Measurements from ENCODE around the gene CFAP298. TPM values are rescaled to one million over a fixed set of nuclear protein-coding genes. Genes with fewer than 3 reads are reported as not detected.
"Not testable (repeated sequence)": the region's sequence is repeated elsewhere in the genome, so short reads cannot be mapped to it uniquely, and the experiment has no call there.

Gene CFAP298
- total RNA-seq, 6 experiments from 2014 or later: 27.5 to 45.5 (median 33.1) TPM

DNA sequence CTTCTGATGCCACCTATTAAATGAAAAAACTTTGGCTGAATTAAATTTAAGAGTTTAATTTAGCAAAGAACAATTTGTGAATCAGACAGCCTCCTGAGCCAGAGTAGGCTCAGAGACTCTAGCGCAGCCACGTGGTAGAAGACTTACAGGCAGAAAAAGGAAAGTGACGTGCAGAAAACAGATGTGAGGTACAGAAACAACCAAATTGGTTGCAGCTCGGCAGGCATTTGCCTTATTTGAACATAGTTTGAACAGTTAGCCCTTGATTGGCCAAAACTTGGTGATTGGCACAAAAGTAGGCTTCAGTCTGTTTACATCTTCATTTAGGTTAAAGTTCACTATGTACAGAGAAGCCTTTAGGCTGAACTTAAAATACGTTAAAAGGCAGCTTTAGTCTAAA, 49.8 kb downstream of the CFAP298 start:
- Mint-ChIP-seq H3K36me3 (ENCODE audit: low read depth) (peaks cover 23% of the 10 kb centered on the region), H3K4me3 (no peak overlapping the region), H3K9me3 (peaks cover 19% of the 10 kb centered on the region), H3K27ac (peak overlapping the region; percentile 57), H3K27me3 (ENCODE audit: insufficient read depth) (no peaks in the 10 kb centered on the region; the same call in 1 of the 2 replicates), H3K4me1 (ENCODE audit: low read depth) (peaks cover 21% of the 10 kb centered on the region)
- DNase-seq: peak; percentile 71
- TF ChIP-seq, protein P1, sequence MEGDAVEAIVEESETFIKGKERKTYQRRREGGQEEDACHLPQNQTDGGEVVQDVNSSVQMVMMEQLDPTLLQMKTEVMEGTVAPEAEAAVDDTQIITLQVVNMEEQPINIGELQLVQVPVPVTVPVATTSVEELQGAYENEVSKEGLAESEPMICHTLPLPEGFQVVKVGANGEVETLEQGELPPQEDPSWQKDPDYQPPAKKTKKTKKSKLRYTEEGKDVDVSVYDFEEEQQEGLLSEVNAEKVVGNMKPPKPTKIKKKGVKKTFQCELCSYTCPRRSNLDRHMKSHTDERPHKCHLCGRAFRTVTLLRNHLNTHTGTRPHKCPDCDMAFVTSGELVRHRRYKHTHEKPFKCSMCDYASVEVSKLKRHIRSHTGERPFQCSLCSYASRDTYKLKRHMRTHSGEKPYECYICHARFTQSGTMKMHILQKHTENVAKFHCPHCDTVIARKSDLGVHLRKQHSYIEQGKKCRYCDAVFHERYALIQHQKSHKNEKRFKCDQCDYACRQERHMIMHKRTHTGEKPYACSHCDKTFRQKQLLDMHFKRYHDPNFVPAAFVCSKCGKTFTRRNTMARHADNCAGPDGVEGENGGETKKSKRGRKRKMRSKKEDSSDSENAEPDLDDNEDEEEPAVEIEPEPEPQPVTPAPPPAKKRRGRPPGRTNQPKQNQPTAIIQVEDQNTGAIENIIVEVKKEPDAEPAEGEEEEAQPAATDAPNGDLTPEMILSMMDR (IDR thresholded peaks at IDR 0.05): peak; percentile 76

DNA sequence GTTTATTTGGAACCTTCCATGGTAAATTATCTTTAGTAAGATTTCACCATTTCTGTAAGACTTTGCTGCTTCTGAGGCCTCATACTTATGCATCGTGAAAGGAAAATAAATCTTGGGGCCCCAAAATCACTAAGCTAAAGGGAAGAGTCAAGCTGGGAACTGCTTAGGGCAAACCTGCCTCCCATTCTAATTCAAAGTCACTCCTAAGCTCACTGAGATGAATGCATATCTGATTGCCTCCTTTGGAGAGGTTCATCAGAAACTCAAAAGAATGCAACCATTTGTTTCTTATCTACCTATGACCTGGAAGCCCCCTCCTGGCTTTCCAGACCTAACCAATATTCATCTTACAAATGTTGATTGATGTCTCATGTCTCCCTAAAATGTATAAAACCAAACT, 50.7 kb downstream of the CFAP298 start:
- DNase-seq; H3K4me3 Mint-ChIP-seq; H3K27ac Mint-ChIP-seq; H3K27me3 Mint-ChIP-seq (ENCODE audit: insufficient read depth): not testable (repeated sequence)
- Mint-ChIP-seq H3K36me3 (ENCODE audit: low read depth) (peaks cover 18% of the 10 kb centered on the region), H3K9me3 (peaks cover 19% of the 10 kb centered on the region), H3K4me1 (ENCODE audit: low read depth) (peaks cover 18% of the 10 kb centered on the region)

DNA sequence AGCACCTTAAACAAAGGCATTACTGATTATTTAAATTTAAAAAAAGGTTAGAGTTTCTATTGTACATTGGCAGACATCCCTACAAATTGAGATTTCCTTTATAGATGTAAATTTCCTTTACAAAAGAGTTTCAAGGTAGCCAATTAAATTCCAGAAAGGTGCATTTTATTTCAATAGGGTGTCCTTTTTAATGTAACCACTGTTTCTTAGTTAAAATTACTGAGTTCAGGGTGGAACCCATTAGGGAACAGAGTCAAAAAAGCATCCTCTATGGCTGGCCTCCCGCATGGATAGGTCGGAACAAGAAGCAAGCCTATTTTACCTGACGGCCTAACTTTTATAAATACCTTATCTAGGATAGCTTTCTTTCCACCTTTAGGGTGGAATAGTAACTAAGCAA, 51.3 kb downstream of the CFAP298 start:
- Mint-ChIP-seq H3K4me3 (no peak overlapping the region), H3K36me3 (ENCODE audit: low read depth) (peaks cover 16% of the 10 kb centered on the region), H3K27ac (no peak overlapping the region), H3K27me3 (ENCODE audit: insufficient read depth) (no peaks in the 10 kb centered on the region; the same call in 1 of the 2 replicates), H3K4me1 (ENCODE audit: low read depth) (peaks cover 17% of the 10 kb centered on the region), H3K9me3 (peaks cover 17% of the 10 kb centered on the region)
- TF ChIP-seq, protein P1 (IDR thresholded peaks at IDR 0.05): no peak
- no peak for DNase-seq

DNA sequence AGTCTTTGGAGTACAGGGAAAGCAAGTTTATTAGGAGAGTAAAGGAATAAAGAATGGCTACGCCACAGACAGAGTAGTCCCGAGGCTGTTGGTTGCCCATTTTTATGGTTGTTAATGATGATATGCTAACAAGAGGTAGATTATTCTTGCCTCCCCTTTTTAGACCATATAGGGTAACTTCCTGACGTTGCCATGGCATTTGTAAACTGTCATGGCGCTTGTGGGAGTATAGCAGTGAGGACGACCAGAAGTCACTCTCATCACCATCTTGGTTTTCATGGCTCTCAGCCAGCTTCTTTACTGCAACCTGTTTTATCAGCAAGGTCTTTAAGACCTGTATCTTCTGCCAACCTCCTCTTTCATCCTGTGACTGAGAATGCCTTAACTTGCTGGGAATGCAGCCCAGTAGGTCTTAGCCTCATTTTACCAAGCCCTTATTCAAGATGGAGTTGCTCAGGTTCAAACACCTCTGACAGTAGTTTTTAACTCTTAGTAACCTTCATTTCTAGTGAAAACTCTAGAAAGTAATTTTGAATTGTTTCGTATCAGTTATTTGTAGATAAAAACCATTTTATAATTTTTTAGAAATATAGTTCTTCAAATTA, 53.1 kb downstream of the CFAP298 start:
- Mint-ChIP-seq H3K4me3 (no peak overlapping the region), H3K4me1 (ENCODE audit: low read depth) (peaks cover 15% of the 10 kb centered on the region), H3K27me3 (ENCODE audit: insufficient read depth) (no peaks in the 10 kb centered on the region; the same call in none of the 2 replicates)

DNA sequence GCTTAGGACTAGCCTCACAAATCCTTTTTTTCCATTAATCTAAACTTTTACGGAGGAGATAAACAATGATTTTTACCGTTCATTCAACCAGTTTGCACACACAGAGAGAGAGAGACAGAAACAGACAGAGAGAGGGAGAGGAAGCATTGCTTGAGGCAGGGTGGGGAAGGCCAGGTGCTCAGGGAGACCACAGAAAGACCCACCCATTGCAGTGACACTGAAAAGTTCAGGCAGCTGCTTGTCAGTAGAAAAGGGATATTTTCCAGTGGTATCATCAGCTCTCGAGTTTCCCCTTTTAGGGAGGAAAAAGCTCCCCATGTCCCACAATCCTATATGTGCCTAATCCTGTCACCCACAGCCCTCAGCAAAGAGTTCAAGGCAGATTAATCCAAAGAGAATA, 54.1 kb downstream of the CFAP298 start:
- DNase-seq: no peak
- Mint-ChIP-seq H3K9me3 (no peaks in the 10 kb centered on the region), H3K27me3 (ENCODE audit: insufficient read depth) (no peaks in the 10 kb centered on the region; the same call in none of the 2 replicates), H3K36me3 (ENCODE audit: low read depth) (no peaks in the 10 kb centered on the region), H3K27ac (no peak overlapping the region), H3K4me3 (no peak overlapping the region), H3K4me1 (ENCODE audit: low read depth) (peaks cover 15% of the 10 kb centered on the region)
- TF ChIP-seq, protein P1 (IDR thresholded peaks at IDR 0.05): no peak

More for the DNA sequence above, 53.1 kb downstream of the CFAP298 start:
- TF ChIP-seq, protein P1 (IDR thresholded peaks at IDR 0.05): no peak
- H3K27ac Mint-ChIP-seq: no peak overlapping the region
- H3K36me3 Mint-ChIP-seq (ENCODE audit: low read depth): no peaks in the 10 kb centered on the region
- H3K9me3 Mint-ChIP-seq: no peaks in the 10 kb centered on the region
- no peak for DNase-seq

DNA sequence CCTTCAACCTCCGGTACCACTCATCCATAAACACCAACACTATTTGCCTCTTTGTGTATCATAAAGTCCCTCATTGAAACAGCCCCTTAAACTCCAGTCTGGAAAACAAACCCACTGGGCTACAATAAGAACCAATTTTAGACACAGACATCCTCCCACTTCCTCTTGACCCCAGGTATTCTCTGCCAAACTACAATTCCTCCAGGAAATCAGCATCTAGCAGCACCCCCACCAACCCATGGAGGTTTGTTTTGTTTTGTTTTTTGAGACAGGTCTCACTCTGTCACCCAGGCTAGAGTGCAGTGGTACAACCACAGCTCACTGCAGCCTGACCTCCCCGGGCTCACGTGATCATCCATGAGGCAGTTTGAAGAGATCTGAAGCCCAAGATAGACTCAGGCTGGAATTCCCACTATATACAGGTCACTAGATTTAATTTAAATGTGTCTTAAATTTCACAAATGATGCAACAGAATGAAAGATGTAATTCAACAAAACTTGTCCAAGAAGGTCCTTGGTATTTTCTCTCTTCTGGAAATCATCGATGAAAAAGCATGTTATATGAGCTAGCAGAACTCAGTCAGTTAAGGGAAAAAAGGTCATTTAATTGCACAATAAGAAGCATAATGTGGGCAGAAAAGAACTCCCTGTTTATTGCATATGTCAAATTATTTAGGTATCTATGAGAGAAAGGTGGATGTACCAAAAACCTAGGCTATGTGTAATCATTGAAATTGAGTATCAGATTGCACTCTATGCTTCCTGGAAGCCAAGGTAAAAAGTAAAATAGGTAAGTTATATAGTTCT, 57.1 kb downstream of the CFAP298 start:
- Mint-ChIP-seq H3K27me3 (ENCODE audit: insufficient read depth) (no peaks in the 10 kb centered on the region; the same call in none of the 2 replicates), H3K4me3 (no peak overlapping the region), H3K27ac (no peak overlapping the region), H3K4me1 (ENCODE audit: low read depth) (peaks cover 14% of the 10 kb centered on the region), H3K9me3 (no peaks in the 10 kb centered on the region), H3K36me3 (ENCODE audit: low read depth) (no peaks in the 10 kb centered on the region)
- TF ChIP-seq, protein P1 (IDR thresholded peaks at IDR 0.05): no peak
- no peak for DNase-seq

Data from HFFc6 (cell line).